ENCODE measurements around the gene FMNL3. TPM values are rescaled to one million over a fixed set of nuclear protein-coding genes. Genes with fewer than 3 reads are reported as not detected.
"Not testable (repeated sequence)": the region's sequence is repeated elsewhere in the genome, so short reads cannot be mapped to it uniquely, and the experiment has no call there.

FMNL3 gene
- total RNA-seq, 2 experiments from 2014 or later: 20.0 to 20.7 TPM

GRCh38 chr12:49610785-49611184 is 96.4 kb downstream of the FMNL3 start:
- CTCF ChIA-PET: interaction anchor here (0.7 kb wide), 1 partner anchor 36 kb away, joined by 10 read pairs; no protein-coding TSS in a partner anchor
- DNase-seq; H3K9me3 Mint-ChIP-seq; H3K4me3 Mint-ChIP-seq; H3K27me3 Mint-ChIP-seq (ENCODE audit: low read depth); H3K36me3 Mint-ChIP-seq (ENCODE audit: low read depth); intact Hi-C loops (cut with micrococcal nuclease); H3K27ac Mint-ChIP-seq; H3K4me1 Mint-ChIP-seq (ENCODE audit: low read depth): not testable (repeated sequence)

- CTCF ChIA-PET: interaction anchor here (0.6 to 1.1 kb wide), 3 partner anchors 10 to 51 kb away, joined by 3 read pairs; no protein-coding TSS in a partner anchor
- Mint-ChIP-seq H3K4me3 (no peak overlapping the region), H3K36me3 (ENCODE audit: low read depth) (peaks cover 2% of the 10 kb centered on the region), H3K27ac (no peak overlapping the region), H3K9me3 (no peaks in the 10 kb centered on the region), H3K27me3 (ENCODE audit: low read depth) (peaks cover 4% of the 10 kb centered on the region), H3K4me1 (ENCODE audit: low read depth) (no peaks in the 10 kb centered on the region)
- no peak for DNase-seq
- intact Hi-C loops (cut with micrococcal nuclease): no loop called here
Measured at GRCh38 chr12:49609875-49610154, 97.4 kb downstream of the FMNL3 start.

- CTCF ChIA-PET: interaction anchor here (0.6 to 1.1 kb wide), 3 partner anchors 10 to 51 kb away, joined by 3 read pairs; no protein-coding TSS in a partner anchor
- peaks cover 2% of the 10 kb centered on the region for H3K36me3 Mint-ChIP-seq (ENCODE audit: low read depth)
- H3K4me3 Mint-ChIP-seq: no peak overlapping the region
- no peak for DNase-seq
- H3K27me3 Mint-ChIP-seq (ENCODE audit: low read depth): peaks cover 4% of the 10 kb centered on the region
- intact Hi-C loops (cut with micrococcal nuclease): no loop called here
- no peaks in the 10 kb centered on the region for H3K9me3 Mint-ChIP-seq
- no peak overlapping the region for H3K27ac Mint-ChIP-seq
- H3K4me1 Mint-ChIP-seq (ENCODE audit: low read depth): no peaks in the 10 kb centered on the region
Measured at GRCh38 chr12:49609059-49609874, 97.9 kb downstream of the FMNL3 start.

GRCh38 chr12:49605539-49605938 is 101.7 kb downstream of the FMNL3 start, which contains the start of gene FAM186B:
Gene FAM186B, minus strand, starts transcription at chr12:49605639. Its CDS starts 162 bp downstream, at chr12:49605477.
- not testable (repeated sequence) for H3K4me3 Mint-ChIP-seq

GRCh38 chr12:49604856-49605255 is 102.3 kb downstream of the FMNL3 start:
- peaks cover 2% of the 10 kb centered on the region for H3K27me3 Mint-ChIP-seq (ENCODE audit: low read depth)
- H3K4me3 Mint-ChIP-seq: no peak overlapping the region
- no peak overlapping the region for H3K27ac Mint-ChIP-seq
- H3K9me3 Mint-ChIP-seq: no peaks in the 10 kb centered on the region
- intact Hi-C loops (cut with micrococcal nuclease): no loop called here
- CTCF ChIA-PET: no interaction called here
- no peaks in the 10 kb centered on the region for H3K36me3 Mint-ChIP-seq (ENCODE audit: low read depth)
- no peaks in the 10 kb centered on the region for H3K4me1 Mint-ChIP-seq (ENCODE audit: low read depth)
- DNase-seq: no peak

More at GRCh38 chr12:49605539-49605938, 101.7 kb downstream of the FMNL3 start, which contains the start of gene FAM186B:
- DNase-seq; H3K4me1 Mint-ChIP-seq (ENCODE audit: low read depth); H3K27me3 Mint-ChIP-seq (ENCODE audit: low read depth); intact Hi-C loops (cut with micrococcal nuclease); H3K36me3 Mint-ChIP-seq (ENCODE audit: low read depth); CTCF ChIA-PET; H3K9me3 Mint-ChIP-seq; H3K27ac Mint-ChIP-seq: not testable (repeated sequence)

GRCh38 chr12:49603721-49604120 is 103.5 kb downstream of the FMNL3 start:
- CTCF ChIA-PET: interaction anchor here (1.6 kb wide), 1 partner anchor 23 kb away, joined by 5 read pairs; no protein-coding TSS in a partner anchor
- Mint-ChIP-seq H3K27ac (no peak overlapping the region), H3K4me3 (no peak overlapping the region), H3K27me3 (ENCODE audit: low read depth) (peaks cover 2% of the 10 kb centered on the region), H3K36me3 (ENCODE audit: low read depth) (no peaks in the 10 kb centered on the region), H3K9me3 (no peaks in the 10 kb centered on the region), H3K4me1 (ENCODE audit: low read depth) (no peaks in the 10 kb centered on the region)
- intact Hi-C loops (cut with micrococcal nuclease): no loop called here
- no peak for DNase-seq

GRCh38 chr12:49599961-49600360 is 107.2 kb downstream of the FMNL3 start:
- H3K4me3 Mint-ChIP-seq: no peak overlapping the region
- no peak overlapping the region for H3K27ac Mint-ChIP-seq
- H3K4me1 Mint-ChIP-seq (ENCODE audit: low read depth): no peaks in the 10 kb centered on the region
- CTCF ChIA-PET: interaction anchor here (0.6 kb wide), 1 partner anchor 103 kb away, joined by 4 read pairs; no protein-coding TSS in a partner anchor
- H3K36me3 Mint-ChIP-seq (ENCODE audit: low read depth): no peaks in the 10 kb centered on the region
- H3K9me3 Mint-ChIP-seq: no peaks in the 10 kb centered on the region
- DNase-seq: no peak
- intact Hi-C loops (cut with micrococcal nuclease): no loop called here
- H3K27me3 Mint-ChIP-seq (ENCODE audit: low read depth): no peaks in the 10 kb centered on the region

- Mint-ChIP-seq H3K9me3 (no peaks in the 10 kb centered on the region), H3K27me3 (ENCODE audit: low read depth) (no peaks in the 10 kb centered on the region), H3K27ac (no peak overlapping the region), H3K4me3 (no peak overlapping the region), H3K4me1 (ENCODE audit: low read depth) (no peaks in the 10 kb centered on the region), H3K36me3 (ENCODE audit: low read depth) (no peaks in the 10 kb centered on the region)
- intact Hi-C loops (cut with micrococcal nuclease): no loop called here
- DNase-seq: no peak
- CTCF ChIA-PET: no interaction called here
Measured at GRCh38 chr12:49598527-49598926, 108.7 kb downstream of the FMNL3 start.

- H3K9me3 Mint-ChIP-seq: peaks cover 2% of the 10 kb centered on the region
Measured at GRCh38 chr12:49588721-49589516, 118.3 kb downstream of the FMNL3 start.

GRCh38 chr12:49588281-49588680 is 118.9 kb downstream of the FMNL3 start:
- Mint-ChIP-seq H3K27ac (no peak overlapping the region), H3K36me3 (ENCODE audit: low read depth) (peaks cover 18% of the 10 kb centered on the region), H3K9me3 (peaks cover 2% of the 10 kb centered on the region), H3K4me1 (ENCODE audit: low read depth) (no peaks in the 10 kb centered on the region), H3K27me3 (ENCODE audit: low read depth) (no peaks in the 10 kb centered on the region), H3K4me3 (no peak overlapping the region)
- CTCF ChIA-PET: interaction anchor here (1.3 kb wide), 1 partner anchor 17 kb away, joined by 5 read pairs; no protein-coding TSS in a partner anchor
- intact Hi-C loops (cut with micrococcal nuclease): no loop called here
- no peak for DNase-seq

More at GRCh38 chr12:49588721-49589516, 118.3 kb downstream of the FMNL3 start:
- Mint-ChIP-seq H3K27ac (no peak overlapping the region), H3K4me3 (no peak overlapping the region), H3K36me3 (ENCODE audit: low read depth) (peaks cover 18% of the 10 kb centered on the region), H3K4me1 (ENCODE audit: low read depth) (no peaks in the 10 kb centered on the region), H3K27me3 (ENCODE audit: low read depth) (no peaks in the 10 kb centered on the region)
- intact Hi-C loops (cut with micrococcal nuclease): no loop called here
- DNase-seq: no peak
- CTCF ChIA-PET: interaction anchor here (1.3 kb wide), 1 partner anchor 18 kb away, joined by 5 read pairs; no protein-coding TSS in a partner anchor

- CTCF ChIA-PET: no interaction called here
- no peak for DNase-seq
- H3K9me3 Mint-ChIP-seq: peaks cover 2% of the 10 kb centered on the region
- no peak overlapping the region for H3K4me3 Mint-ChIP-seq
- H3K27ac Mint-ChIP-seq: no peak overlapping the region
- H3K27me3 Mint-ChIP-seq (ENCODE audit: low read depth): no peaks in the 10 kb centered on the region
- peaks cover 22% of the 10 kb centered on the region for H3K36me3 Mint-ChIP-seq (ENCODE audit: low read depth)
- no peaks in the 10 kb centered on the region for H3K4me1 Mint-ChIP-seq (ENCODE audit: low read depth)
- intact Hi-C loops (cut with micrococcal nuclease): no loop called here
Measured at GRCh38 chr12:49587174-49587908, 119.9 kb downstream of the FMNL3 start.

All from activated naive CD4-positive, alpha-beta T cell treated with anti-CD3 and anti-CD28 coated beads for 36 hours (primary cell).